Stomach (tissue), 9 donors: ENCODE measurements around the gene GABRD. TPM values are rescaled to one million over a fixed set of nuclear protein-coding genes. Genes with fewer than 3 reads are reported as not detected.

ENCODE experiments used
- DNase-seq, 2 donors: peaks; one replicate each; pipeline versions ENCODE4 v3.0.0 to v3.0.0-alpha.2; 2013 to 2019
- H3K27ac ChIP-seq, 5 donors: fragments of 200-600 bp in 4 of 5; sonication (generic) in 4 of 5; one replicate each; pipeline ENCODE4 v1.5.1; 2013 to 2019; ENCODE audit warnings: mild to moderate bottlenecking in 1 of 5, moderate library complexity in 1 of 5
- H3K27me3 ChIP-seq, 3 donors: fragments of 200-600 bp; sonication (generic); one replicate each; pipeline ENCODE4 v1.5.1; 2017 to 2019; ENCODE audit warnings: mixed run types in 1 of 3
- H3K36me3 ChIP-seq, 4 donors: fragments of 200-600 bp; sonication (generic); 1 replicate in 3 of 4; 2 replicates in 1 of 4; pipeline ENCODE4 v1.5.1; 2016 to 2019
- H3K4me1 ChIP-seq, 4 donors: fragments of 200-600 bp; sonication (generic); one replicate each; pipeline ENCODE4 v1.5.1; 2016 to 2019
- H3K4me3 ChIP-seq, 4 donors: fragments of 200-600 bp; sonication (generic) in 3 of 4; one replicate each; pipeline ENCODE4 v1.5.1; 2016 to 2019; ENCODE audit warnings: mild to moderate bottlenecking in 1 of 4
- H3K9me3 ChIP-seq, 4 donors: fragments of 200-600 bp; sonication (generic); one replicate each; pipeline ENCODE4 v1.5.1; 2016 to 2019
- CTCF ChIP-seq, 7 experiments: fragments of 450-650 bp in 4 of 7; fragments of 200-600 bp in 3 of 7; sonication (generic) in 3 of 7; IDR thresholded peaks; one replicate each; pipeline ENCODE4 v1.5.1; 2016 to 2019; ENCODE audit warnings: antibody characterized with exemption in 7 of 7, control low read depth in 2 of 7, mild to moderate bottlenecking in 1 of 7
- EP300 ChIP-seq: sonication (generic); formaldehyde crosslinking; IDR thresholded peaks from one replicate; pipeline ENCODE4 v1.6.1; 2017; ENCODE audit warnings: antibody characterized with exemption
- POLR2A ChIP-seq, 4 donors: fragments of 450-650 bp; IDR thresholded peaks; one replicate each; pipeline ENCODE4 v1.6.1; 2016; ENCODE audit warnings: antibody characterized with exemption in 4 of 4, control low read depth in 2 of 4, mild to moderate bottlenecking in 1 of 4, moderate library complexity in 1 of 4
- POLR2AphosphoS5 ChIP-seq, 3 donors: sonication (generic); formaldehyde crosslinking; IDR thresholded peaks; one replicate each; pipeline ENCODE4 v1.6.1; 2016; ENCODE audit warnings: antibody characterized with exemption in 3 of 3
- WGBS, 5 donors: extraction: QIAGEN DNeasy Blood & Tissue Kit in 3 of 5; methylation state at CpG; one replicate each; pipeline versions ENCODE4 v1.1.5 to v1.1.7; 2013 to 2018; 5-methylcytosine and 5-hydroxymethylcytosine counted together
- intact Hi-C: fragments of 100-400 bp; cut with DNase I; formaldehyde crosslinking; loops from one replicate; pipeline ENCODE4 v1.15.1; 2023; ENCODE audit warnings: low total_unique reads
- polyA plus RNA-seq, 3 donors: library from polyadenylated mRNA; stranded (reverse); fragments of 200-250 nt; gene quantifications; one replicate each; pipeline ENCODE4 v1.2.3, GENCODE V29; 2013
- total RNA-seq, 5 donors: library from RNA; depleted of rRNA; stranded (reverse); fragments of >200 nt; gene quantifications; one replicate each; pipeline versions ENCODE4 v1.1.0 to v1.2.3, GENCODE V29; 2014 to 2016
- donor health status: healthy with polysubstance abuse.
- donor health status: Bipolar disorder and iron deficiency.
- donor health status: healthy.

GABRD gene
- total and polyA plus RNA-seq, 8 donors: 0.50 to 1.5 (median 0.95) TPM; not detected in 5

GRCh38 chr1:2033165-2033564 is 14.0 kb downstream of the GABRD start:
- DNase-seq: no peak
- no peaks in the 10 kb centered on the region for H3K36me3 ChIP-seq
- H3K9me3 ChIP-seq: peaks cover 0 to 3% (median 1%) of the 10 kb centered on the region in 4 donors
- H3K4me1 ChIP-seq: no peaks in the 10 kb centered on the region
- H3K4me3 ChIP-seq: no peak overlapping the region
- peaks cover 0 to 43% (median 0%) of the 10 kb centered on the region in 3 donors for H3K27me3 ChIP-seq
- TF ChIP-seq CTCF (IDR thresholded peaks at IDR 0.05) (no peak), POLR2A (IDR thresholded peaks at IDR 0.05) (no peak), POLR2AphosphoS5 (IDR thresholded peaks at IDR 0.05) (no peak), EP300 (no peak)
- WGBS, 5 donors: 67 to 81% (median 69%) methylated on average over 7 to 13 of the region's 13 CpGs
- intact Hi-C loops: no loop called here
- H3K27ac ChIP-seq: no peak overlapping the region

- H3K27me3 ChIP-seq: peaks cover 0 to 51% (median 0%) of the 10 kb centered on the region in 3 donors
- 76 to 89% (median 83%) methylated on average over 12 to 15 of the region's 15 CpGs for WGBS, 5 donors
- H3K27ac ChIP-seq: no peak overlapping the region
- H3K36me3 ChIP-seq: no peaks in the 10 kb centered on the region
- H3K4me1 ChIP-seq: no peaks in the 10 kb centered on the region
- TF ChIP-seq POLR2AphosphoS5 (IDR thresholded peaks at IDR 0.05): no peak
- no peak for TF ChIP-seq POLR2A (IDR thresholded peaks at IDR 0.05)
- no peak for TF ChIP-seq EP300
- no peak for TF ChIP-seq CTCF (IDR thresholded peaks at IDR 0.05)
- intact Hi-C loops: no loop called here
- no peak overlapping the region for H3K4me3 ChIP-seq
- no peak for DNase-seq
- H3K9me3 ChIP-seq: peaks cover 0 to 13% (median 3%) of the 10 kb centered on the region in 4 donors
Observed at GRCh38 chr1:2036287-2036686, 17.1 kb downstream of the GABRD start.

- 76 to 83% (median 82%) methylated on average over 18 of the region's 18 CpGs for WGBS, 5 donors
- no peaks in the 10 kb centered on the region for H3K4me1 ChIP-seq
- no peak overlapping the region for H3K4me3 ChIP-seq
- no peak overlapping the region for H3K27ac ChIP-seq
- no peaks in the 10 kb centered on the region for H3K36me3 ChIP-seq
- H3K9me3 ChIP-seq: peaks cover 0 to 13% (median 3%) of the 10 kb centered on the region in 4 donors
- intact Hi-C loops: no loop called here
- no peak for DNase-seq
- TF ChIP-seq CTCF (IDR thresholded peaks at IDR 0.05) (no peak), POLR2AphosphoS5 (IDR thresholded peaks at IDR 0.05) (no peak), EP300 (no peak), POLR2A (IDR thresholded peaks at IDR 0.05) (no peak)
- H3K27me3 ChIP-seq: peaks cover 0 to 46% (median 0%) of the 10 kb centered on the region in 3 donors
Observed at GRCh38 chr1:2037314-2037979, 18.3 kb downstream of the GABRD start.

- intact Hi-C loops: no loop called here
- H3K27me3 ChIP-seq: peaks cover 0 to 44% (median 5%) of the 10 kb centered on the region in 3 donors
- TF ChIP-seq EP300: no peak
- no peak for TF ChIP-seq CTCF (IDR thresholded peaks at IDR 0.05)
- no peak for TF ChIP-seq POLR2A (IDR thresholded peaks at IDR 0.05)
- no peaks in the 10 kb centered on the region for H3K36me3 ChIP-seq
- no peak overlapping the region for H3K4me3 ChIP-seq
- DNase-seq: no peak
- peaks cover 0 to 4% (median 1%) of the 10 kb centered on the region in 4 donors for H3K4me1 ChIP-seq
- H3K9me3 ChIP-seq: peaks cover 0 to 13% (median 3%) of the 10 kb centered on the region in 4 donors
- no peak overlapping the region for H3K27ac ChIP-seq
- 83 to 92% (median 89%) methylated on average over 8 of the region's 8 CpGs for WGBS, 5 donors
Observed at GRCh38 chr1:2038229-2038628, 19.1 kb downstream of the GABRD start.
